ENCODE results near the gene SCYL3. TPM values are rescaled to one million over a fixed set of nuclear protein-coding genes. Genes with fewer than 3 reads are reported as not detected.

Gene SCYL3
- polyA plus RNA-seq, 1 of the 3 experiments (the other 2 are of a cell fraction): 5.9 TPM

DNA sequence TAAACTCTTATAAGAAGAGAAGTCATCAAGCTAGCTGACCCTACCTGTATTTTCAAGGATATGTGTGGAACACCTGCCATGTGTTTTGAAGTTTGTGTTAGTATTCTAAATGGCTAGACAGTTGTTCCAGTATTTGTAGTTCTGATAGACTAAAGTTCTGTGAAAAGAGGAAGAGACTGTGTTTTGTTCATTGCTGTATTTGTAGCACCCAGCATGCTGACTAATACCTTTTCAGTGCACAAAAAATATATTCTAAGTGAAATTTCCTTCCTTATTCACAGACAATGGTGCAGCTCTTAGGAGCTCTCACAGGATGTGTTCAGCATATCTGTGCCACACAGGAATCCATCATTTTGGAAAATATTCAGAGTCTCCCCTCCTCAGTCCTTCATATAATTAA is 90.8 kb downstream of the SCYL3 start (continued):
- TF ChIP-seq, protein P1, sequence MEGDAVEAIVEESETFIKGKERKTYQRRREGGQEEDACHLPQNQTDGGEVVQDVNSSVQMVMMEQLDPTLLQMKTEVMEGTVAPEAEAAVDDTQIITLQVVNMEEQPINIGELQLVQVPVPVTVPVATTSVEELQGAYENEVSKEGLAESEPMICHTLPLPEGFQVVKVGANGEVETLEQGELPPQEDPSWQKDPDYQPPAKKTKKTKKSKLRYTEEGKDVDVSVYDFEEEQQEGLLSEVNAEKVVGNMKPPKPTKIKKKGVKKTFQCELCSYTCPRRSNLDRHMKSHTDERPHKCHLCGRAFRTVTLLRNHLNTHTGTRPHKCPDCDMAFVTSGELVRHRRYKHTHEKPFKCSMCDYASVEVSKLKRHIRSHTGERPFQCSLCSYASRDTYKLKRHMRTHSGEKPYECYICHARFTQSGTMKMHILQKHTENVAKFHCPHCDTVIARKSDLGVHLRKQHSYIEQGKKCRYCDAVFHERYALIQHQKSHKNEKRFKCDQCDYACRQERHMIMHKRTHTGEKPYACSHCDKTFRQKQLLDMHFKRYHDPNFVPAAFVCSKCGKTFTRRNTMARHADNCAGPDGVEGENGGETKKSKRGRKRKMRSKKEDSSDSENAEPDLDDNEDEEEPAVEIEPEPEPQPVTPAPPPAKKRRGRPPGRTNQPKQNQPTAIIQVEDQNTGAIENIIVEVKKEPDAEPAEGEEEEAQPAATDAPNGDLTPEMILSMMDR (IDR thresholded peaks at IDR 0.05): no peak
- TF ChIP-seq SIN3A (IDR thresholded peaks at IDR 0.05; ENCODE audit: borderline replicate concordance, low read depth, low read length) (no peak), RAD21 (IDR thresholded peaks at IDR 0.05; ENCODE audit: low read length) (no peak), ELF1 (IDR thresholded peaks at IDR 0.05) (no peak)
- TF ChIP-seq, protein P2, sequence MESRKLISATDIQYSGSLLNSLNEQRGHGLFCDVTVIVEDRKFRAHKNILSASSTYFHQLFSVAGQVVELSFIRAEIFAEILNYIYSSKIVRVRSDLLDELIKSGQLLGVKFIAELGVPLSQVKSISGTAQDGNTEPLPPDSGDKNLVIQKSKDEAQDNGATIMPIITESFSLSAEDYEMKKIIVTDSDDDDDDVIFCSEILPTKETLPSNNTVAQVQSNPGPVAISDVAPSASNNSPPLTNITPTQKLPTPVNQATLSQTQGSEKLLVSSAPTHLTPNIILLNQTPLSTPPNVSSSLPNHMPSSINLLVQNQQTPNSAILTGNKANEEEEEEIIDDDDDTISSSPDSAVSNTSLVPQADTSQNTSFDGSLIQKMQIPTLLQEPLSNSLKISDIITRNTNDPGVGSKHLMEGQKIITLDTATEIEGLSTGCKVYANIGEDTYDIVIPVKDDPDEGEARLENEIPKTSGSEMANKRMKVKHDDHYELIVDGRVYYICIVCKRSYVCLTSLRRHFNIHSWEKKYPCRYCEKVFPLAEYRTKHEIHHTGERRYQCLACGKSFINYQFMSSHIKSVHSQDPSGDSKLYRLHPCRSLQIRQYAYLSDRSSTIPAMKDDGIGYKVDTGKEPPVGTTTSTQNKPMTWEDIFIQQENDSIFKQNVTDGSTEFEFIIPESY (IDR thresholded peaks at IDR 0.05; ENCODE audit: borderline replicate concordance, low read depth): no peak
- TF ChIP-seq, protein P3, sequence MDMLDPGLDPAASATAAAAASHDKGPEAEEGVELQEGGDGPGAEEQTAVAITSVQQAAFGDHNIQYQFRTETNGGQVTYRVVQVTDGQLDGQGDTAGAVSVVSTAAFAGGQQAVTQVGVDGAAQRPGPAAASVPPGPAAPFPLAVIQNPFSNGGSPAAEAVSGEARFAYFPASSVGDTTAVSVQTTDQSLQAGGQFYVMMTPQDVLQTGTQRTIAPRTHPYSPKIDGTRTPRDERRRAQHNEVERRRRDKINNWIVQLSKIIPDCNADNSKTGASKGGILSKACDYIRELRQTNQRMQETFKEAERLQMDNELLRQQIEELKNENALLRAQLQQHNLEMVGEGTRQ (IDR thresholded peaks at IDR 0.05; ENCODE audit: borderline replicate concordance, low read depth, low read length): no peak
- TF ChIP-seq, protein P4, sequence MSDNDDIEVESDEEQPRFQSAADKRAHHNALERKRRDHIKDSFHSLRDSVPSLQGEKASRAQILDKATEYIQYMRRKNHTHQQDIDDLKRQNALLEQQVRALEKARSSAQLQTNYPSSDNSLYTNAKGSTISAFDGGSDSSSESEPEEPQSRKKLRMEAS (IDR thresholded peaks at IDR 0.05; ENCODE audit: low read depth): no peak

Small RNAs within 50 kb of the gene (small RNA-seq; reads per million reads assigned to genes)
- 0 reads per million in 7 experiments for gene RN7SL333P

Other genes with a start within 250 kb of the SCYL3 start
- gene SELL, start 182.3 kb downstream of the SCYL3 start, polyA plus RNA-seq (2012; rRNA removed): 0.52 and 0.58 TPM in 2 replicates
- 0.02 and 0.10 TPM in 2 replicates for gene SELE, start 159.8 kb downstream of the SCYL3 start, polyA plus RNA-seq (2012; rRNA removed)
- gene METTL18, start 99.0 kb downstream of the SCYL3 start, polyA plus RNA-seq (2012; rRNA removed): 1.7 and 2.3 TPM in 2 replicates
- 10.7 and 12.3 TPM in 2 replicates for gene KIFAP3, start 180.8 kb upstream of the SCYL3 start, polyA plus RNA-seq (2012; rRNA removed)

Data from SK-N-SH (cell line).